Mucosa of descending colon (tissue), 3 donors: ENCODE results near the gene EXOC6B. TPM values are rescaled to one million over a fixed set of nuclear protein-coding genes. Genes with fewer than 3 reads are reported as not detected.

Source experiments
- ATAC-seq: fragments of 200-7000 bp; cut with Tn5 transposase; one replicate; pipeline ENCODE4 v1.9.1; 2020; ENCODE audit warnings: mild to moderate bottlenecking, moderate library complexity
- DNase-seq, 3 donors: peaks; one replicate each; pipeline ENCODE4 v3.0.0-alpha.2; 2020
- H3K36me3 ChIP-seq: fragments of 200-600 bp; one replicate; pipeline ENCODE4 v1.8.0; 2021; ENCODE audit warnings: low read depth, mild to moderate bottlenecking
- H3K4me1 ChIP-seq: fragments of 200-600 bp; one replicate; pipeline ENCODE4 v1.8.0; 2021; ENCODE audit warnings: low read depth, mild to moderate bottlenecking
- H3K4me3 ChIP-seq: fragments of 200-600 bp; one replicate; pipeline ENCODE4 v1.8.0; 2021; ENCODE audit warnings: mild to moderate bottlenecking
- H3K9me3 ChIP-seq: fragments of 200-600 bp; one replicate; pipeline ENCODE4 v1.8.0; 2021; ENCODE audit warnings: mild to moderate bottlenecking
- intact Hi-C, 2 donors: fragments of 100-400 bp; cut with DNase I in 1 of 2; cut with micrococcal nuclease in 1 of 2; formaldehyde crosslinking; loops; one replicate each; pipeline versions ENCODE4 v1.11.0 to v1.11.1; 2022; cut with DNase I, micrococcal nuclease
- total RNA-seq, 3 donors: library from RNA; stranded (reverse); fragmentation: NEBNext Ultra II Directional in 2 of 3; extraction: Animal tissue kit (Norgen Biotek cat#: 25700) in 2 of 3; gene quantifications; one replicate each; pipeline versions ENCODE4 v1.2.1 to v1.2.4, GENCODE V29; 2021 to 2023
- TF ChIP-seq, protein P1 (sequence below): fragments of 200-600 bp; IDR thresholded peaks from one replicate; pipeline ENCODE4 v1.8.0; 2022; ENCODE audit warnings: antibody characterized with exemption, mild to moderate bottlenecking
- donor health status: DM: no; HTN: no; CAD: no; lungs with moderate emphysema.
- donor health status: DM: no; HTN: no; CAD: no.
- donor health status: DM: no; HTN: yes; CAD: no.

EXOC6B gene
- total RNA-seq, 3 donors from 2014 or later, result 19.4 to 52.4 (median 28.8) TPM

DNA sequence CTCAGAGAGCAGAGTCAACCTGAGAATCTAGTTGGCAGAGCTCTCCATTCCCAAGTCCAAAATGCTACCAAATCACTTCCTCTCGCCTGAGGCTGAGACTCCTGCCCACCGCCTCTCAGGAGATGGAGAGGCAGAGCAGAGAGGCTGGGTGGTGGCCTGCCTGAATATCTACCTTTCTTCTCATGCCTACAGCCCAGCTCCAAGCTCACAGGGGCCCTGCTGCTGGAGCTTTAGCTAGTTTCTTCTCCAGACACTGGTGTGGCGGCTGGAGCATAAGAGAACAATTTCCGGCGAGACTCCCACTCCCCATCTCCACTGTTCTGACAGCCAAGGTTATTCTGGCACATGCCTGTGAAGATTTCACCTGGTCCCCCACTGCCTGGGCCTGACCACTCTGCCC, 670.1 kb downstream of the EXOC6B start:
- DNase-seq, result no peak
- intact Hi-C loops, result loop anchor here (5.0 to 10.0 kb wide), 2 partner anchors 608 to 611 kb away; no protein-coding TSS in a partner anchor

DNA sequence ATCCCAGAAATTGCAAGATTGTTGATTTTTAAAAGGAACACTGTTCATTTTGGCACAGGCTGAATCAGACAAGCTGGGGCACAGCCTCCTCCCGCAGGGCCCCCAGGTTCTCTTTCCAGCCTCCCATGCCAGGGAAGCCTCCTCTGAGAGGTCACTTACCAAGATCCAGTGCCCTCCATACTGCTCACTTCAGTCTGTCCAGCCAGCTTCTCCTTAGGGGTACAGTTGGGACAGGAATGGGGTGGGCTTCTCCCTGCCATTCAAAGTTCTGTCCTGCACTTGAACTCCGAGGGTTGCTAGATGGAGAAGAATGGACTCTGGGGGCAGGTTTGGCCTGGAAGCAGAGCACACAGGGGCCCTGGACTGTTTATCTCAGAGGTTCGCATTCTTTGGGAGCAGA, 670.7 kb downstream of the EXOC6B start:
- ATAC-seq (no peak), DNase-seq (no peak)
- Histone ChIP-seq H3K4me3 (no peak overlapping the region), H3K4me1 (peaks cover 3% of the 10 kb centered on the region), H3K36me3 (no peaks in the 10 kb centered on the region), H3K9me3 (no peaks in the 10 kb centered on the region)
- intact Hi-C loops, result loop anchor here (5.0 to 10.0 kb wide), 2 partner anchors 608 to 610 kb away; no protein-coding TSS in a partner anchor
- TF ChIP-seq, protein P1, sequence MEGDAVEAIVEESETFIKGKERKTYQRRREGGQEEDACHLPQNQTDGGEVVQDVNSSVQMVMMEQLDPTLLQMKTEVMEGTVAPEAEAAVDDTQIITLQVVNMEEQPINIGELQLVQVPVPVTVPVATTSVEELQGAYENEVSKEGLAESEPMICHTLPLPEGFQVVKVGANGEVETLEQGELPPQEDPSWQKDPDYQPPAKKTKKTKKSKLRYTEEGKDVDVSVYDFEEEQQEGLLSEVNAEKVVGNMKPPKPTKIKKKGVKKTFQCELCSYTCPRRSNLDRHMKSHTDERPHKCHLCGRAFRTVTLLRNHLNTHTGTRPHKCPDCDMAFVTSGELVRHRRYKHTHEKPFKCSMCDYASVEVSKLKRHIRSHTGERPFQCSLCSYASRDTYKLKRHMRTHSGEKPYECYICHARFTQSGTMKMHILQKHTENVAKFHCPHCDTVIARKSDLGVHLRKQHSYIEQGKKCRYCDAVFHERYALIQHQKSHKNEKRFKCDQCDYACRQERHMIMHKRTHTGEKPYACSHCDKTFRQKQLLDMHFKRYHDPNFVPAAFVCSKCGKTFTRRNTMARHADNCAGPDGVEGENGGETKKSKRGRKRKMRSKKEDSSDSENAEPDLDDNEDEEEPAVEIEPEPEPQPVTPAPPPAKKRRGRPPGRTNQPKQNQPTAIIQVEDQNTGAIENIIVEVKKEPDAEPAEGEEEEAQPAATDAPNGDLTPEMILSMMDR, result no peak

More for the DNA sequence above, 670.1 kb downstream of the EXOC6B start:
- H3K9me3 ChIP-seq, result no peaks in the 10 kb centered on the region
- TF ChIP-seq, protein P1, result no peak
- no peak for ATAC-seq
- H3K4me1 ChIP-seq, result no peaks in the 10 kb centered on the region
- H3K36me3 ChIP-seq, result no peaks in the 10 kb centered on the region
- H3K4me3 ChIP-seq, result no peak overlapping the region

DNA sequence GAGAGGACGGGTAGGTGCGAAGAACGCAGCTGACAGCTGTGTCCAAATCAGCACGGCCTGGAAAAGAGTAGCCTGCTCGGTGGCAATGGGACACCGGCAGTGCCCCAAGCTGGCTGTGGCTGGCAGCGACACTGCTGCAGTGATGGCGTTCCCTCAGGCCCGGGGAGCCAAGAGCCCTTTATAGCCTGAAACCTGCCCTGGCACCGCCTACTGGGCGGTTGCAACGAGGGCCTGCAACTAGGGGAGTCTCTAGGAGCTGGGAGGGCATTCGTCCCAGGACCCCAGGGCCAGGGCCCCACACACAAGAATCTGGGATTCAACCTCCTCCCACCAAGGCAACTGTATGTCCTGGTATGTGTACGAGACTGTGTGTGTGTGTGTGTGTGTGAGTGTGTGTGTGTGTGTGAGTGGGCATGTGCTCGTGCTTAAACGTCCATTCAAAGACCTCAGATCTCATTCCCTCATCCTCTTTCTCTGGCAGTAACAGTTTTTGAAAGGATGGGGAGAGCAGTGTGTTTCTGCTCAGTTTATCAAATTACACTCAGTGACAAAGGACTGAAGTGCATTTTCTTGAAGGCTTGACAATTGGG, 671.4 kb downstream of the EXOC6B start:
- TF ChIP-seq, protein P1, result no peak
- DNase-seq, result peak in 1 of 3 donors; percentile 25

DNA sequence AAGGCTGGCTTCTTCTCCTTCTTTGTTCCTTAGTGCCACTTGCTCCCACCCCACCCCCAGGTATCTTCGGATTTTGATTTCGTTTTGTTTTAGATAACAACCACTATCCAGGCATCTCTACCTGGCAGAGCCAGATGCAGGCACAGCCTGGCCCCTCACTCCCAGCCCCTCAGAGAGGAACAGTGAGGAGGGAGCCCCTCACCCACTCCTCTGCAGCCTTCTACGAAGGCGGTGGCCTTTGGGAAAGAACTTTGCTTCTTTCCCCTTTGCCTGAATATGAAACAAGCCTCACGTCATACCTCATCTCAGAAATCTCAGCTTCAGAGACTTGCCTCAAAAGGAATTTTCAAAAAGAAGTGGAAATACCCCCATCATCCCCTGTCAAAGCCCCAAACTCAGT, 671.9 kb downstream of the EXOC6B start:
- intact Hi-C loops, result loop anchor here (5.0 to 10.0 kb wide), 3 partner anchors 227 to 609 kb away; no protein-coding TSS in a partner anchor
- ATAC-seq (no peak), DNase-seq (no peak)
- TF ChIP-seq, protein P1, result no peak
- Histone ChIP-seq H3K4me1 (peaks cover 14% of the 10 kb centered on the region), H3K36me3 (no peaks in the 10 kb centered on the region), H3K4me3 (no peak overlapping the region), H3K9me3 (no peaks in the 10 kb centered on the region)

More for the DNA sequence above, 671.4 kb downstream of the EXOC6B start:
- Histone ChIP-seq H3K4me1 (peaks cover 10% of the 10 kb centered on the region), H3K4me3 (no peak overlapping the region), H3K36me3 (no peaks in the 10 kb centered on the region), H3K9me3 (no peaks in the 10 kb centered on the region)
- intact Hi-C loops, result loop anchor here (5.0 to 10.0 kb wide), 3 partner anchors 227 to 610 kb away; no protein-coding TSS in a partner anchor
- no peak for ATAC-seq

DNA sequence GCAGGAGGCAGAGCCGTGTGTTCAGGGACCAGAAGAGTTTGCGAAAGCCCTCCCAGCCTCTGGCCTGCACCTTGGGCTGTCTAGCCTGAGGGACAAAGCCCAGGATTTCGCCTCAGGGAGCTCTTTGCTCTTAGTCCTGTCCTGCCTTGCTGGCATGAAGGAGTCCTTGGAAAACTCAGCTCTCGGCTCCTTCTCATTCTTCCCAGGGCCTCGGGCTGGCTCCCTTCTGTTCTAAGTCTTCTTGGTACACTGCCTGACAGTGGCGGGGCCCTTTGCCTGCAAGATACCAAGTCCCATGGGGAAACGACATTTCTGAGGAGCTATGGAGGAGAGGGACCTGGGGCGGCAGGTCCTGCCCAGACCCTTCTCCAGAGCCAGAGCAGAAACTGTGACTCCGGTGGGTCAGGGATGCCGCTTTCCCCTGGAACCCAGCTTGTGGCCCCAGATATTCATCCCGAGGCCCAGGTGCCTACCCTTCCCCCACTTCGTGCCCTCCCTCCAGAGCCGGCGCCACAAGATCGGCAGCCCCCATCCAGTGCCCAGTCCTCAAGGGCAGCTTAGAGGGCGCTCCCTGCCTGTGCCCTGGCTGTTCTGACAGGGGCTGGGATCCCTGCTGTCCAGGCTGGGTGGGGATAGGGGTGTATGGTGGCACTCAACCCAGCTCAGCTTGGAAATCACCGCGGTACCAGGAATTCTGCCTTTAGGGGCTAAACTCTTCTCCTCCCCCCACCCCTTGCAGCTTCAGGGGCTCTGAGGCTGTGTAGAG, 672.6 kb downstream of the EXOC6B start:
- peaks cover 14% of the 10 kb centered on the region for H3K4me1 ChIP-seq
- H3K36me3 ChIP-seq, result no peaks in the 10 kb centered on the region
- intact Hi-C loops, result loop anchor here (5.0 to 10.0 kb wide), 3 partner anchors 226 to 608 kb away; no protein-coding TSS in a partner anchor
- no peak overlapping the region for H3K4me3 ChIP-seq
- no peak for ATAC-seq
- TF ChIP-seq, protein P1, result no peak
- H3K9me3 ChIP-seq, result no peaks in the 10 kb centered on the region
- peak in 1 of 3 donors; percentile 34 for DNase-seq
